HG03354 (cell line): ENCODE data around the gene ARHGAP8.

Experiments
- ATAC-seq: cut with Tn5 transposase; IDR thresholded peaks from one replicate; pipeline ENCODE4 v1.9.1; 2021; ENCODE audit warnings: mild to moderate bottlenecking; ENCODE audit not compliant: unreplicated experiment, poor library complexity, severe bottlenecking

The ARHGAP8 gene

DNA sequence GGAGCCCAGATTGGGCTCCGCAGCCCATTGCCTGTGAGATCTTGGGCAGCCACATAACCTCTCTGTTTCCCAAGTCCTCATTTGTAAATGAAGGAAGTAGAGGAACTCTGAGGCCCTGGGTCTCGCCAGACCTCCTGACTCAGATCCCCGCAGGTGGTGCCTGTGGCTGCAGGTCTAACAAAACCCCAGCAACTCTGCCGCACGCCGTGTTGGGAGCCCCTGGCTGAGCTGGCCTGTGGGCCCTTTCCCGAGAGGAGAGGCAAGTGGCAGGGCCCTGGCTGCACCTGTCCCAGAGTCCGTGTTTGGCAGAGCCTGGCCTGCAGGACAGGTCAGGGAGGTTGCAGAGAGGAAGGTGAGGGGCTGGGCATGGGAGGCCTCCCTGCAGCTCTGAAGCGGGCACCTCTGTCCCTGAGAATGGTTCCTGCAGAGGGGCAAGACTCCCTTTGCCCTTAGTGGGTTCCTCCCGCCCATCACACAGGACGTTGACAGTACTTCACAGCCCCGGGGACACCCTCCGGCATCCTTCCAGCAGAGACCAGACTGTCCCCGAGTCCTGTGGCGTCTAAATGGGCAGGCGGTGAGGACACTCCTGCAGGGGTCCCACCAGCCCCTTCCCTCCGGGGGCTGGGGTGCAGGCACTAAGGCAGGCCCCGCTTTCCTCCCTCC, 67.7 kb downstream of the ARHGAP8 start:
- ATAC-seq: no peak

DNA sequence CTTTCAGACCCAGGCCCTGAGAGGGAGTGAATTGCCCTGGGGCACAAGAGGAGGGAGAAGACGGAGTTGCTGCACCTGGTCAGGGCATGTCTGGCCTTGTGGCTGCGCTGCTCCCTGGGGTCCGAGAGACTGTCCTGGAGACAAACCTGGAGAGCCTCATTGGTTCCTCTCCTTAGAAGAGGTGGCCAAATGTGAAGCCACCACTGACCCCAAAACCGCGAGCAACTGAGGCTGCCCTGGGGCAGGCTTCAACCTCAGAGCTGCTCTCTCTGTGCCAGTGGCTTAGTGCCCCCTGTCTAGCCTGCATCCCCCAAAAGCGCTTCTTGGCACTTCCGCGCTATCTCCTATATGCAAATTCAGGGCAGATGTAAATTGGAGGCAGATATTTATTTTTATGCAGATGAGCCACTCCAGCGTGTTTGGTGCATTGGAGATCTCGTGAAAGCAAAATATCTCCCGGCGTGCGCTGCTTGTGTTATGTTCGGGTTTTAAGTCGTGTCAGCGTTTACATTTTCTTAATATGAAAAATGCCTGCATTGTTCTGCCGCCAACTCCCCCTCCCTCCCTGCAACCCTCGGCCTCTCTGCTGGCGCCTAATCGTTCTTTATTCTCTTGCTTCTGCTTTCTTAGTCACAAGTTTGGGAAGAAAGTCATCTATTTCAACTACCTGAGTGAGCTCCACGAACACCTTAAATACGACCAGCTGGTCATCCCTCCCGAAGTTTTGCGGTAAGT, 69.5 kb downstream of the ARHGAP8 start:
- no peak for ATAC-seq

DNA sequence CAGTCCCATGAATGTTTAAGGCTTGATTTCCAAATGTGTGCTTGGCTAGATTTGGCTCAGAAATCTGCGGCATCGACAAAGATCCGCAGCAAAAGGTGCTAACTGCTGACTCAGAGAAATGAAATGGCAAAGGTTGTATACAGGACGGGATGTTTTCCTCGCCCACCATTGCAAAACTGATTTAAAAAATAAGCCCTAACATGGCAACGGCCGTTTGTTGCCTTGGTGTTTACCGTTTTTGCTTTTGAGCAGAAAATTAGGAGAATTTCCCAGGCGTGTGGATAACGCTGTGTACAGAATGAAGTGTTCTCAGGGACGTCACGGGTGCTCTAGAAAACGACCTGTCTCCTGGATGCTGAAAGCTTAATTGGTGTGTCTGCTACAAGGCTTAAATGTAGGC, 70.2 kb downstream of the ARHGAP8 start:
- no peak for ATAC-seq

DNA sequence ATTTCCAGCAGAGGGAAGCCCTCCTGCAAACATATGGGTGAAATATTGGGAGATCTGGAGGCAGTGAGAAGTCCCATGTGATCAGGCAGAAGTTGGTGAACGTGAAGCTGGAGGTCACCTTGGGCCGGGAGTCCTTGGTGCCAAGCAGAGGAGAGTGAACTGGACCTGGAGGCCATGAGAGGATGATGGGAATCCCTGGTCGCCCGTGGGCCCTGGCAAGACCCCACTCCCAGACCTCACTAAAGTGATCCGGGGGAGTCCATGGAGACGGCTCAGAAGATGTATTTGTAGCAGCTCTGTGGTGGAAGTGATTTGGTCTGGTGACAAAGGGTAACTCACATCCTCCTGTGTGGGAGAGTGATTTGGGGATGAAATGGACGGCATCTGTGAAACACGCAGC, 71.0 kb downstream of the ARHGAP8 start:
- no peak for ATAC-seq

DNA sequence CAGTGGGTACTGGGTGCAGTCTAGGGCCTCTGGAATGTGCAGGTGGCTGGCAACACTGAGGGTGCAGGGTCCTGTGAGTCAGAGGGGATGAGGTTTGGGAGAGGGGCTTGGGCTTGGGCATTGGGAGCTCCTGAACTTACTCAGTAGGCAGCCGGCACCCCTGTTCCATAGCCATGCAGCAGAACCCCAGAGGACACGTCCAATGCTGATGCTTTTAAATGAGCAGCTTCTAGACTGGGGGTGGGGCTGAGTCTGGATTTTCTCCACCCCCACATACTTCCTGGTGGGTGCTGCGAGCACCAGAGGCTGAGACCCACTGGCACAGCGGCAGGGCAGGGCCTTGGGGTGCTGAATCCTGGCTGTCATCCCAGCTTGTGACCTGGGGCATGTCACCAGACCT, 71.4 kb downstream of the ARHGAP8 start:
- no peak for ATAC-seq

DNA sequence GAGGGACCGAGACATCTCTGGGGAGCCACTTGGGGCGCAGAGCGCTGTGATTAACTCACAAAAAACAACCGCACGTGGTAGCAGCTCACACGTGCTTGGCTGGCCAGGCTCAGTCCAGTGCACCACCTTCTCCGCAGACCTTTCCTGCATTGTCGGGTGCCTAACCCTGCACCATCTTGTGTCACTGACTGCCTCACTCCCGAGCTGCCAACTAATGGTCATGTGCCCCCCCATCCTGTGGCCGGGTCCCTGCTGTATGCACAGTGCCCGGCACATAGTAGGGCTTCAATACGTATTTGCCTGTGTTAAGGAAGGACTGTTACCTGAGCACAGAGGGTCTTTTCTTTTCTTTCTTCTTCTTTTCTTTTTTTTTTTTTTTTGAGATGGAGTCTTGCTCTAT, 71.9 kb downstream of the ARHGAP8 start:
- ATAC-seq: no peak

DNA sequence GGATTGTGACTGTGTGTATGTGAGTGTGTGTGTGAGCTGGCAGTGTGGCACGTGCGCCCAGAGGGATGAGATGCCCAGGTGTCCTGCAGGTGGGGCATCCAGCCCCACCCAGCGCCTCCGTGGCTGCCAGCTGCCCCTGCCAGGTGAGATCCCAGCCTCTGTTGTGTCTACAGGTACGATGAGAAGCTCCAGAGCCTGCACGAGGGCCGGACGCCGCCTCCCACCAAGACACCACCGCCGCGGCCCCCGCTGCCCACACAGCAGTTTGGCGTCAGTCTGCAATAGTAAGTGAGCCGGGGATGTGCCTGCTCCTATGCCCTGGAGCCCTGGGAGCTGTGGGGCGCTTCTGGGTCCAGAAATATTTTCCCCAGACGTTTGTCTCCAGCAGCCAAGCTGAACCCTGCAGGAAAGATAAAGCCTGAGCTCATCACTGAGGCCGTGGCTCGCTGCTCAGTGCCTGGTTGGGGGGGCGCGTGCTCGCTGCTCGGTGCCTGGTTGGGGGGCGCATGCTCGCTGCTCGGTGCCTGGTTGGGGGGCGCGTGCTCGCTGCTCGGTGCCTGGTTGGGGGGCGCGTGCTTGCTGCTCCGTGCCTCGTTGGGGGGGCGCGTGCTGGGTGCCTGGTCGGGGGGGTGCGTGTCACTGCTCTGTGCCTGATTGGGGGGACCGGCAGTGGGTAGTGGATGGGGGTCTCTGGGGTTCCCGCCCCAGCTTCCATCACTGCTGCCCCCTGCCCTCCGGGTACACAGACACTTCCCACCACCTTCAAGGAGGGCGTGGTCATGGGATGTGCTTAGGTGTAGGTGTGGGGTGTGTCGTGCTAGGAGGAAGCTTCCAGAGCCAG, 73.2 kb downstream of the ARHGAP8 start:
- ATAC-seq: no peak

DNA sequence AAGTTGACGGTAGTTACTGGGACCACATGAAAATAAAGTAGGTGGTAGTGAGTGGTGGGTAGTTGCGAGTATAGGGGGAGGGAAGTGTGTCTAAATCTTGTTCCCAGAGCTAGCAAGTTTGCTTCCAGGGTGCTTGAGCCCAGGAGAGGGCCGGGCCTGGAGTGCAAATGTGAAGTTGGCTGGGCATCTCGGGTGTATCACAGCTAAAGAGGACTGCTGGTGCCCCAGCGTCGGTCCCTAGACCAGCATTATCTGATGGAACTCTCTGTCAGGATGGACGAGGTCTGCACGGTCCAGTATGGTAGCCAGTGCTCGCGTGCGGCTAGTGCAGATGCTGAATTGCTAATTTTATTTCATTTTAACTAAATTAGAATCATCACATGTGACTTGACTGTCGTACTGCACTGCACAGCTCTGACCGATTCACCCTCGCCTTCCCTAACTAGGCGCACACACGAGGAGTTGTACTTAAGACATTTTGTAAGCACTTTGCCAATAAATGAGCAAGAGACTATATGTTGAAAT, 75.4 kb downstream of the ARHGAP8 start:
- ATAC-seq: no peak

DNA sequence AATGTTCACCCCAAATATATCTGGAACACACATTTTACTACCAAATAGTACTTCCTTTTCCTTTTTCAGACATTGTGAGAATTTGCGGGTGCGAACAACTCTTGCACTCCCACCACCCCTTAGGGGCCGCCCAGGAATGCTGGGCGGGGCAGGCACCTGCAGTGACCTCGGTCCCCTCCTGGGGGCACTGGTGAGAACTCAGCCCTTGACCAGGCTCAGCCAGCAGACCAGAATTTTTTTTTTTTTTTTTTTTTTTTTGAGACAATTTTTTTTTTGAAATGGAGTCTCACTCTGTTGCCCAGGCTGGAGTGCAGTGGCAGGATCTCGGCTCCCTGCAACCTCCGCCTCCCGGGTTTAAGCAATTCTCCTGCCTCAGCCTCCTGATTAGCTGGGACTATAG, 75.8 kb downstream of the ARHGAP8 start:
- ATAC-seq: no peak

DNA sequence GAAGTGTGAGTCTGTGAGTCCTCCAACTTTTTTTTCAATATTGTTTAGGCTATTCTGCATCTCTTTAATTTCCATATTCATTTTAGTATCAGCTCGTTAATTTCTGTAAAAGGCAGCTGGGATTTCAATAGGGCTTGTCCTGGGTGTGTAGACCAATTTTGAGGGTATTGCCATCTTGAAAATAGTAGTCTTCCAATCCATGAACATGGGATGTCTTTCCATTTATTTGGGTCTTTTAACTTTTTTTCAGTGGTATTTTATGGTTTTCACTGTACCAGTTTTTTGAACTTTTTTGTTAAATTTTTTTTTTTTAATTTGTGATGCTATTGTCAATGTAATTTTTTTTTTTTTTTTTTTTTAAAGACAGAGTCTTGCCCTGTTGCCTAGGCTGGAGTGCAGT, 79.5 kb downstream of the ARHGAP8 start:
- ATAC-seq: no peak

DNA sequence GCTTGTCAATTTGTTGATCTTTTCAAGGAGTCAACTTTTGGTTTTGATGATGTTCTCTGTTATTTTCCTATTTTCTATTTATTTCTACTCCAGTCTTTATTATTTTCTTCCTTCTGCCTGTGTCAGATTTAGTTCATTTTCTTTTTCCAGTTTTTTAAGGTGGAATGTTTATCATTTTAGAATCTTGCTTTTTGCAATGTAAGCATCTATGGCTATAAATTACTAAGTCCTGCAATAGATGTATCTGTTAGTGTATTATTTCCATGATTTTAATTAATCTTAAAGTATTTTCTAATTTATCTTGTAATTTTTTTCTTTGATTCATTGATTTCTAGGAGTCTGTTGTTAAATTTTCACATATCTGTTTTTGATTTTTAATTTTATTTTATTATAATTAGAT, 81.7 kb downstream of the ARHGAP8 start:
- no peak for ATAC-seq

DNA sequence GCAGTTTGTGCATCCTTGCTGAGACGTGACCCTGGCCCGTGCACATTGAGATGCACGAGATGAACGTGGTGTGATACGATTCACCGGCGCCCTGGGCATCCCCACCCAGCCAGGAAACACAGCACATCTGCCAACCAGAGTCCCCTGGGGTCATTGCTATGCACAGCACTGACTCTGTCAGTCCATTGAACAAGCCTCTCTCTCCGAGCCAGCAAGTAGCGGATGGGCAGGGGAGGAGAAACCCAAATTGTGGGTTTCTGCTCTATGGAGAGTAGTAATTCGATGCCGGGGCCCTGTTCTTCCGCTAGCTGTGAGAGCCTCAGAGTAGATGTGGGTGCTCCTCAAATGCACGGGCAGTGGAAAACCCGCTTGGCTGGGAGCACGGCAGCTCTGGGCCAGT, 85.1 kb downstream of the ARHGAP8 start:
- ATAC-seq: no peak

DNA sequence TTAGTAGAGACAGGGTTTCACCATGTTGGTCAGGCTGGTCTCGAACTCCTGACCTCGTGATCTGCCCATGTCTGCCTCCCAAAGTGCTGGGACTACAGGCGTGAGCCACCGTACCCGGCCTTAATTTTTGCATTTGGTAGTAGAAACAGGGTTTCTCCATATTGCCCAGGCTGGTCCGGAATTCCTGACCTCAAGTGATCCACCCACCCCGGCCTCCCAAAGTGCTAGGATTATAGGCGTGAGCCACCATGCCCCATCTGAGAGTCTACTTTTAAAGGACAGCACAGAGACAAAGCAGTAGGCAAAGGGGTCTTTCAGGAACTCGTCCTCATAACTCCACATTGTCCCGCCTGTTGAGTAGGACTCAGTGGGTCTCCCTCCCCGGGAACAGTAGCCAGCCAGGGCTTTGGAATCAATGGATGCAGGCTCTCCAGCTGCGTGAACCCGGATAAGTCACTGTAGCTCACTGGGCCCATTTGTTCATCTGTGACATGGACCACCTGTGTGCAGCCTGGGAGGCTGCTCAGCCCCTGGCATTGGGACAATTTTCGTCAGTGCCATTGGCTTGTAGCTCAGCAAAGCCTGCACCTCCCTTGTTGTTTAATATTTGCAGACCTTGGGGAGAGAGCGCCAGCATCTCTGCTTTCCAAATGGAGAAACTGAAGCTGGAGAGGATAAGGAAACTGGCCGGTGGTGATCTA, 86.1 kb downstream of the ARHGAP8 start:
- no peak for ATAC-seq

DNA sequence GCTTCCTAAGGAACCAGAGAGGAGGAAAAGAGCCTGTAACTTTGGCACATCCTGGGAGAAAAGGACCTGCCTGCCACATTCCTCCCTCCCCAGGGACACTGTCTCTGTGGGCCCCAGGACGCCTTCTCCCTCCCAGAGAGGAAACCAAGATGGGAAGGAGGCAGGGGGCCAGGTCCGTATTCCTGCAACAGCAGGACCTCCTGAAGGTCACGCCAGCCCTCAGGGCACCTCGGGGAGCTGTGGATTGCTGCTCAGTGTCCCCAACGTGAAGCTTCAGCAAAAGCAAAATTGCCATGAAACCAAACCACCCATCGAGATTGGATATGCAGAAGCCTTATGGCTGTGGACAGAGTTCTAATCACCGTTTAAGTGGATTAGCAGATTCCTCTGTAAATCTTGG, 86.7 kb downstream of the ARHGAP8 start:
- no peak for ATAC-seq

DNA sequence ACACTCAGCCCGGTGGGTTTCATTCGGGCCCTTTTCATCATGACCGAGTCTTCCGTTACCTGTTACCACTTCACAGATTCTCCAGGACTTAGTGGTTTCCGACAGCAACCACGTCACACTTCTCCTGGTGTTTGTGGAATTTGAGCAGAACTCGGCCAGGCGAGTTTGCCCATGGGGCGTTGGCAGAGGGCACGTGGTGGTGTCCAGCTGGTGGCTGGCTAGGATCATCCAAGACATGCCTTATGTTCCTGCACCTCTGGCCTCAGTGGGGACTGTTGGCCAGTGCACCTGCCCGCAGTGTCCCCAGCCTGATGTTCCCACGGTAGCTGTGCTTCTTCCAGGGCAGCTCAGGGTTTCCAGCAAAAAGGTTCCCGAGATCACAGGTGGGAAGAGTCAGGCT, 87.3 kb downstream of the ARHGAP8 start:
- no peak for ATAC-seq

DNA sequence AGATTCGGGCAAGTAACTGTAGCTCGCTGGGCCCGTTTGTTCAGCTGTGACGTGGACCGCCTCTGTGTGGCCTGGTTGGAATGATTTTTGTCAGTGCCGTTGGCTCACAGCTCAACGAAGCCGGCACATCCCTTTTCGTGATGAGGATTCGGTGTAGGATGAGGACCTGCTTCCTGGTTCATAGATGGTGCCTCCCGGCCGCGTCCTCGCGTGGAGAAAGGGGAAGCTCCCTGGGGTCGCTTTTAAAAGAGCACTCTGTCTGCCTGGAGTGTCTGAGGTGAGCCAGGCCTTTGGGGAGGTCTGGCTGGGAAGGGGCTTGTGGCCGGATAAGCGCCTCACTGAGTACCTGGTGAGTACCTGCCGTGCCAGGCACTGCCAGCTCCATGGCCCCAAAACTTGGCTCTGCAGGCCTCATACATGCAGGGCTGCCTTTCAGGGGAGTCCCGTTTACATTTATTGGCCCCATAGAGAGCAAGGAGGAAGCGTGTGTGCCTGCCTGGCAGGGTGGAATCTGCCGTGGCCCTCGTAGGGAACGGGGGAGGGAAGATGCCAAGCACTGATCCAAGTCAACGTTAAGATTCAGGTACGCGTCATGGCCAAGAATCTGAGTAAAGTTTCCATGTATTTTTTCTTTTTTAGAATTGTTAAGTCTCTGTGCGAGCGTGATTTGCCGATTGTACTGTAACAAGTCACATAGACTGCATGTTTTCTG, 88.4 kb downstream of the ARHGAP8 start:
- ATAC-seq: no peak

DNA sequence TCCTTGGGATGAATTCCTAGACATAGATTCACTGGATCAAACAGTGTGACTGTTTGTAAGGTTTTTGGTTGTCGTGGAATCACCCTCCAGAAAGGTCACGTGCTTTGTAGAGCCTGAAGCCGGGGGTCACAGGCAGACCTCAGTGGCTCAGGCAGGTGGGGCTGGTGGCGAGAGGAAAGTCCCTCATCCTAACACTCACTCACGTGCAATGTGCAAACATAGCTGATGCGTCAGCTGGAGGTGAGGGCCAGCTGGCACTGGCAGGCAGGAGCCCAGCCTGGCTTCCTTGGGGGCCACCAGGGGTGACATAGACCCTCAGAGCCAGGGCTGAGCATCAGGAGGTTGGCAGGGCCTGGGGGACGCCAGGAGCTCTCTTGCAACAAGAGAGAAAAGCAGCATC, 90.0 kb downstream of the ARHGAP8 start:
- ATAC-seq: no peak

DNA sequence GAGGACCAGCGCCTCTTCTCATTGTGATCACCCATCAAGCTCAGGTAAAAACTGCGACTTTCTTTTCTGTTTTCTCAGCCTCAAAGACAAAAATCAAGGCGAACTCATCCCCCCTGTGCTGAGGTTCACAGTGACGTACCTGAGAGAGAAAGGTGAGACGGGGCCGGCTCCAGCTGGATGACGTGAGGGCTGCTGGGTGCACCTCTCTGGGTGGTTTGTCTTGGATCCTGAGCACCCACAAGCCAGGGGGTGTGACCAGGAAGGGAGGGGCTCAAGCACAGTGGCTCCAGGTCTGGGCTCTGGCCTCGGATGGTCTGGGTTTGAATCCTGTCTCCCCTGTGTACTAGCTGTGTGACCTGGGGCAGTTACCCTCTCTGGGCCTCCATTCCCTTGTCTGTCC, 92.8 kb downstream of the ARHGAP8 start:
- no peak for ATAC-seq
